Measurements from ENCODE around the gene IL1RAPL1.
A peak's percentile ranks its signal among the peaks of the same experiment; 100 is the strongest.

IL1RAPL1 gene

GRCh38 chrX:29477878-29478277 is 890.6 kb downstream of the IL1RAPL1 start:
- TF ChIP-seq CTCF (IDR thresholded peaks at IDR 0.05; ENCODE audit: low read depth, low read length, missing control alignments) = no peak
- DNase-seq (ENCODE audit: low read depth) = no peak
- H3K4me3 ChIP-seq (ENCODE audit: low read depth, low read length) = no peak overlapping the region
- in situ Hi-C loops (cut with HindIII; ENCODE audit: low sequenced_read_pairs) = no loop called here

- in situ Hi-C loops (cut with HindIII; ENCODE audit: low sequenced_read_pairs) = no loop called here
- TF ChIP-seq CTCF (IDR thresholded peaks at IDR 0.05; ENCODE audit: low read depth, low read length, missing control alignments) = peak; percentile 51
- no peak for DNase-seq (ENCODE audit: low read depth)
- no peak overlapping the region for H3K4me3 ChIP-seq (ENCODE audit: low read depth, low read length)
Observed at GRCh38 chrX:29478336-29479069, 891.3 kb downstream of the IL1RAPL1 start.

GRCh38 chrX:29487214-29487613 is 900.0 kb downstream of the IL1RAPL1 start:
- DNase-seq (ENCODE audit: low read depth) = no peak
- in situ Hi-C loops (cut with HindIII; ENCODE audit: low sequenced_read_pairs) = no loop called here
- no peak overlapping the region for H3K4me3 ChIP-seq (ENCODE audit: low read depth, low read length)
- no peak for TF ChIP-seq CTCF (IDR thresholded peaks at IDR 0.05; ENCODE audit: low read depth, low read length, missing control alignments)

- TF ChIP-seq CTCF (IDR thresholded peaks at IDR 0.05; ENCODE audit: low read depth, low read length, missing control alignments) = no peak
- H3K4me3 ChIP-seq (ENCODE audit: low read depth, low read length) = no peak overlapping the region
- DNase-seq (ENCODE audit: low read depth) = no peak
- in situ Hi-C loops (cut with HindIII; ENCODE audit: low sequenced_read_pairs) = no loop called here
Observed at GRCh38 chrX:29487714-29488113, 900.5 kb downstream of the IL1RAPL1 start.

- DNase-seq (ENCODE audit: low read depth) = no peak
- in situ Hi-C loops (cut with HindIII; ENCODE audit: low sequenced_read_pairs) = no loop called here
- TF ChIP-seq CTCF (IDR thresholded peaks at IDR 0.05; ENCODE audit: low read depth, low read length, missing control alignments) = no peak
- H3K4me3 ChIP-seq (ENCODE audit: low read depth, low read length) = no peak overlapping the region
Observed at GRCh38 chrX:29488919-29489318, 901.7 kb downstream of the IL1RAPL1 start.

GRCh38 chrX:29490606-29491005 is 903.4 kb downstream of the IL1RAPL1 start:
- TF ChIP-seq CTCF (IDR thresholded peaks at IDR 0.05; ENCODE audit: low read depth, low read length, missing control alignments) = no peak
- in situ Hi-C loops (cut with HindIII; ENCODE audit: low sequenced_read_pairs) = no loop called here
- no peak overlapping the region for H3K4me3 ChIP-seq (ENCODE audit: low read depth, low read length)
- no peak for DNase-seq (ENCODE audit: low read depth)
